Middle frontal gyrus (tissue), 1 donor: ENCODE measurements around the gene CNOT11.

Experiments
- DNase-seq: peaks from one replicate; pipeline ENCODE4 v3.0.0-alpha.2; 2015; ENCODE audit warnings: low spot score; ENCODE audit errors: extremely low spot score

Gene CNOT11

DNA sequence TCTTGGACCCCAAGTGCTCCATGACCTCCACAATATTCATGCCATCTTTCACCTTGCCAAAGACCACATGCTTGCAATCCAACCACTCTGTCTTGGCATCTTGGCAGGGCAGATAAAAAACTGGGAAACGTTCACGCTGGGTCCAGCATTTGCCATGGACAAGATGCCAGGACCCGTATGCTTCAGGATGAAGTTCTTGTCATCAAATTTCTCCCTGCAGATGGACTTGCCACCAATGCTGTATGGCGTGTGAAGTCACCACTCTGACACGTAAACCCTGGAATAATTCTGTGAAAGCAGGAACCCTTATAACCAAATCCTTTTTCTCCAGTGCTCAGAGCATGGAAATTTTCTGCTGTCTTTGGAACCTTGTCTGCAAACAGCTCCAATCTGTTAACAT lies 21.5 kb downstream of the CNOT11 start:
- no peak for DNase-seq

DNA sequence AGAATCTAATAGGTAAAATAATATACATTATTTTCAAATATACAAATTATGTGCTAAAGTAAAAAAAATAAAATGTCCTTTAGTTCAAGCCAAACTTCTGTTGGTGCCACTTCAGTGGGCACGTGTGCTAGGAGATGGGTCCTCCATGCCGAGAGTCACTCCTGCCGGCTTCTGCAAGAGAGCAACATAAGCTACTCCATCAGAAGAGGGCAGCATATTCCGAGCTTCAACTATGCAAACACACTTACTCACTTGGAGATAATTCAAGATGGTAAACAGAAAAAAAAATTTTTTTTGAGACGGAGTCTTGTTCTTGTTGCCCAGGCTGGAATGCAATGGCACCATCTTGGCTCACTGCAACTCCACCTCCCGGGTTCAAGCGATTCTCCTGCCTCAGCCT lies 24.4 kb downstream of the CNOT11 start:
- no peak for DNase-seq

DNA sequence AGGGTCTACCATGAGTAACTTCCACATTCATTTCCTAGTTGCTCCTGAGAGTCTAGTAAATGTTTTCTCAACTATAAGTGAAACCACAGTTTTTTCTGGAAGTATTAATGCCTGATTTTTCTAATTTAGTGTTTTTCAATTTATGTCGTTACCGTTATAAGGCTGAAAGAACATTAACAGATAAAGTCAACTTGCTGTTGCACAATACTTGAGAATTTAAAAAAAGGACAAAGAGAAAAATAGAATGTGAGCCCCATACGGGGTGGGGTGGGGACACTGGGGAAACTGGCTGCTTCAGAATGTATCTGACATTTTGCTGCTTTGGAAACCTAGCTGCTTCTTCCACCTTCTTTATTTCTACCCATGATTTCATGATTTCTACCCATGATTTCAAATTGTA lies 26.2 kb downstream of the CNOT11 start:
- DNase-seq: no peak

DNA sequence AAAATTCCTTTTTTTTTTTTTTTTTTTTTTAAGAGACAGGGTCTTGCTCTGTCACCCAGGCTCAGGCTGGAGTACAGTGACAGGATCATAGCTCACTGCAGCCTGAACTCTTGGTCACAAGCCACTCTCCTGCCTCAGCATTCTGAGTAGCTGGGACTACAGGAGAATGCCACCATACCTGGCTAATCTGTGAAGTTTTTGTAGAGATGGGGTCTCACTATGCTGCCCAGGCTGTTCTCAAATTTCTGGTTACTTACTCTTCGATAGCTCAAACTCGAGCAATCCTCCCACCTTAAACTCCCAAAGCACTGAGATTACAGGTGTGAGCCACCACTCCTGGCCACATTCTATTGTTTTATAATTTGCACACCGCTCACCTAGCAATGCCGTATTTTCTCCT lies 28.8 kb downstream of the CNOT11 start:
- DNase-seq: no peak

DNA sequence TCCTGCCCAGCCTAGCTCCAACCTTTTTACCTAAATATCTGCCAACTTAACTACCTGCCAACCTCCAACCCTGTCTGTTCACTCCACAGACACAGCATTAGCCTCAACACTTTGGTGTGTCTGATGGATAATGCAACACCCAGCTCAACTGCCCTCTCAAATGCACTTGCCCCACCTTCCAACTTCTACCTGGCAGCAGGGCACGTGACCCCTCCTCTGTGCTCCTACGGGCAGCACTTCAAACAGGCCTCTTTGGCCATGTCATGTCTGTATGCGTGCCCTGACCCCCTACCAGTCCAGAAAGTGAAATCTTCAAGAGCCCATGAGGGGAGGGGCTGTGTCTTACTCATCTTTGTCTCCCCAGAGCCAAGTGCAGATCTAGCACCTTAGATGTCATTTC lies 30.3 kb downstream of the CNOT11 start:
- no peak for DNase-seq

DNA sequence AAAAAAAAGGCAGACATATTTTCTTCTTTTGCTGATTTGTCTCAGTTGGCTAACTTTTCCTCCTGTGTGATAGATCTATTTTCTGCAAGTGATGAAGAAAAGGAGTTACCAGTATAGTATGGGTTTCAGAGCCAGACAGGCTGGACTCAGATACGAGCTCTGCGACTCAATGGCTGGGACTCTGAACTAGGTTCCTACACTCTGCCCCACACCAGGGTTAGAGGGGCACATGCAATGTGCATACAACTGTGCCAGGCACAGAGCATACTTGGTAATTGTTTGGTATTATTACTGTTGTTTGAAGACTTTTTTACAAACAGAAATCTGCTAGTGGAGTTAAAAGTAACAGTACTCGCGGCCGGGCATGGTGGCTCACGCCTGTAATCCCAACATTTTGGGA lies 34.0 kb downstream of the CNOT11 start:
- DNase-seq: no peak

DNA sequence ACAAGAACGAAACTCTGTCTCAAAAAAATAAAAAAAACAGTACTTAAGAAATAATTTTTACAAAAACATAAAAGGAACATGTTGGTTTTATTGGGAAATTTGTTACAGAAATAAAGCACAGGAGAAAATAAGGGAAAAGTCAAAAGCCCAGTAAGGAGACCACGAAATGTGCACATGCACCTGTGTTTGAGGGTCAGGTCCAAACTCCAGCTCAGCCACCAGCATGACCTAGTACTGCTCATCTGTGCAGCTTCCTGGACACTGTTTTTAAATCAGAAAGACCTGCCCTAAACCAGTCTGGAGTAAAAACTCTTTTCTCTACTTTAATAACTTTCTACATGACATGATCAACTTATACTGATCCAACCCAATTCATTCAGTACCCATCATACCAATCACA lies 34.6 kb downstream of the CNOT11 start:
- no peak for DNase-seq

DNA sequence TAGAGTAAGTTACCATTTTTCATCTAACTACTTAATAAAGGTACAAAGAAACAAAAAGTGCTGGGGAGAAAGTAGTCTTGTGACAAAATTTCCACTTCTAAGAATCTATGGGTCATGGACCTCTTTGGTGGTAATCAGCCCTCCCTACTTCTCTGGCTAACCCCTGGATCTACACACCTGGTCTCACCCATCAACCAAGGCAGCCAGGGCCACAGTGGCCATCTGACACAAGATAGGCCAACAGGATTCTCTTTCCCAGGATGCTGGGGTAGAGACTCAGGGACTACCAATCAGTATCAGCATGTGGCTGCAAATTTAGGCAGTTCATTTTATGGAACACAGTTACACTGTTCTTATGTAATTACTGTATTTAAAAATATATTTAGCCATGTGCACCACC lies 38.0 kb downstream of the CNOT11 start:
- no peak for DNase-seq

DNA sequence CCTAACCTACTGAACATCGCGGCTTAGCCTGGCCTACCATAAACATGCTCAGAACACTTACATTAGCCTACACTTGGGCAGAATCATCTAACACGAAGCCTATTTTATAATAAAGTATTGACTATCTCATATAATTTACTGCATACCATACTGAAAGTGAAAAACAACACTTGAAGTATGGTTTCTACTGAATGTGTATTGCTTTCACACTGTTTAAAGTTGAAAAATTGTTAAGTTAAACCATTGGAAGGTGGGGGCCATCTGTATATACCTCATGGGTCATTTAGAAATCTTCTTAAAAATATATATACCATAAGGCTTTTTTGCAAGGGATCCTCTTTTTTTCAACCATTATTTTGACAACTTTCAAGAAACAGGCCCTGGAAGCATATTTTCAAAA lies 39.3 kb downstream of the CNOT11 start:
- no peak for DNase-seq

DNA sequence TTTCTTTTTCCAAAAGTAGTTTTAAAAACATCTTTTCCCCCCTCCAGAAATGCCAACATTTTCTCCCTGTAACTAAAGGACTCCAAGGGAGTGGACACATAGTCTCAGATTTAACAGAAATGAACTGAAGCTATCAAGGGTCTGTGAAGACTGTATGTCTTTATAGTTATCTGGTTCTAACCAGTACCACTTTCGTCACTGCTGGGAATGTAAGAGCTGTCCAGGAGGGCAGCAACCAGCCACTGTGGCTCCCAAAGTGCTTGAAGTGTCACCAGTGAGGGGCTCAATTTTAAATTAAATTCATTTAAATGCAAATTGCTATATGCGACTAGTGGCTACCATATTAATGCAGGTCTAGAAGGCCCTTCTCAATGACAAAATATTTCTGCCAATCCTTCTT lies 40.9 kb downstream of the CNOT11 start:
- DNase-seq: no peak

DNA sequence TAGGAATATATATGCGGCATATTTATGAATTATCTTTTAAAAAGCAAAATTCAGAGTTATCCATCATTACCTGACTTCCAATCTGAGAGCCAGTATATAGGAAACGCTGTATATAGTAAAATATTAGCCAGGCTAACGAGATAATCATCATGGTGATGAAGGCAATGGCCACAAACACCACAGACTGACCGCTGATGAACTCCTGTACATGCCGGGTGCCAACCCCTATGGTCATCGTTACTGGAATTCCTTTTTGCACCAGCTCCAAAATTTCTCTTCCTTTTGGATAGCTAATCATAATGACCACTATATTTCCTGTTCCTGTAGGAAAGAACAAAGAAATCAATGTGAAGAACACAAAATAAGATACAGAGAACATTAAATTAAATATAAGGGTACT lies 42.2 kb downstream of the CNOT11 start:
- DNase-seq: no peak

DNA sequence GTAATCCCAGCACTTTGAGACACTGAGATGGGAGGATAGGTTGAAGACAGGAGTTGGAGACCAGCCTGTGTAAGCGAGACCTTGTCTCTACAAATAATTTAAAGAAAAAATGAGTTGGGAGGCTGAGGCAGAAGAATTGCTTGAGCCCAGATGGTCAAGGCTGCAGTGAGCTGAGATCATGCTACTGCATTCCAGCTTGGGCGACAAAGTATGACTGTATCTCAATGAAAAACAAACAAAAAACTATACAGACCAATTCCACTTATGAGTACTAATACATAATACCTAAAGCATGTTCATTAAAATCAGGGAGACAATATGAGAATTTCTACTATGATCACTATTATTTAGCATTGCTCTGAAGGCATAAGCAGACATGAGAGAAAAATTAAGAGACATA lies 43.2 kb downstream of the CNOT11 start:
- DNase-seq: no peak

DNA sequence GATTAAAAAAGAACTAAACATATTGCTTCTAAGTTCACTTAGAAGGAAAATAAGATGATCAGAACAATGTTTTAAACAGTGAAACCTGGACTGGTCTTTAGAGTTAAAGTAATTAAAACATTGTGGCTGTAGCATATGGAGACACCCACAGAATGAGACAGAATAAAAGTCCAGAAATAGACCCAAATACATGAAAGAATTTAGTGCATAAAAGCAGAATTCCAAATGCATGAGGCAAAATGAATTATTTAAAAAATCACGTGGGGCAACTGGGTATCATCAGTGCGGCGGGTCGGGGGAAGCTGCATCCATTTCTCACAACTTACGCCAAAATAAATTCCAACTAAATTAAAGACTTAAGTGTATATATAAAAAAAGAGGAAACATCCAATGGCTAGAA lies 43.7 kb downstream of the CNOT11 start:
- no peak for DNase-seq

DNA sequence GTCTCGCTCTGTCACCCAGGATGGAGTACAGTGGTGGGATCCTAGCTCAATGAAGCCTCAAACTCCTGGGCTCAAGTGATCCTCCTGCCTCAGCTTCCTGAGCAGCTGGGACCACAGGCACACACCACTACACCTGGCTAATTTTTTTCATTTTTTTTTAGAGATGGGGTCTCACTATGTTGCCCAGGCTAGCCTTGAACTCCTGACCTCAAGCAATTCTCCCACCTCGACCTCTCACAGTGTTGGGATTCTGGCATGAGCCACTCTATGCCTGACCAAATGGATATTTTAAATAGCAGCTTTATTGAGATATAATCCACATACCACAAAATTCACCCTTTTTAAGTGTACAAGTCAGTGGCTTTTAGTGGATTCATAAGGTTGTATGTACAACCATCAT lies 44.7 kb downstream of the CNOT11 start:
- DNase-seq: no peak

DNA sequence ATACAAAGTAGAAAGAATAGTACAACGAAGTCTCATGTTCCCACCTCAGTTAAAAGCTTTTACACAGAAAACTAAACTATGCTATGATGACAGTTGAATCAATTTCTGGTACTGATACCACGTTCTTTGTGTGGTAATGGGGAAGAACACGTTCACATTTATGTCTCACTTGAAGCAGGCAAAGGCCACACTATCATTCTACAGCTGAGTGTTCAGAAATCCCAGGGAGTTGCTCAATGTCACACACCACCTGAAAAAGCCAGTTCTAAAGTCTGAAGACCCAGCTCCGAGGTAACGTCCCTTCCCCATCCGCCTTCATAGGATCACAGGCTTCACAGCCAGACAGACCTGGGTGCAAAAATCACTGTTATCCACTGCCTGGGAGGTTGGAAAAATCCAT lies 46.9 kb downstream of the CNOT11 start:
- DNase-seq: no peak

DNA sequence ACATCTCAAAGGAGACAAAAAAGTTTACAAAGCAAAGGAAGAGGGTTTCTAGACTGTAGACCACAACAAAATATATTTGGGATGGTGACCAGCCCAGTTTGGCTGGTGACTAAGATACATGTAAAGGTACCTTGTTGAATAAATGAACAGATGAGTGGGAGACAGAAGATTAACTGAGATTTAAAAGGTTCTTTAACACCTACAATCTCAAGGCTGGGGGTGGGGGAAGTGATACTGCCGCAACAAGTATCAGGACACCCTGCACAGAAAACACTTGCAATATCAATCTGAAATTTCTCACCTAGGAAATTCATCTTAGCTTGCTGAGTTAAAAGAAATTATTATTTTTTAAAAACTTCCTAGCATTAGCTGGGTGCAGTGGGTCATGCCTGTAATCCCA lies 47.5 kb downstream of the CNOT11 start:
- no peak for DNase-seq

DNA sequence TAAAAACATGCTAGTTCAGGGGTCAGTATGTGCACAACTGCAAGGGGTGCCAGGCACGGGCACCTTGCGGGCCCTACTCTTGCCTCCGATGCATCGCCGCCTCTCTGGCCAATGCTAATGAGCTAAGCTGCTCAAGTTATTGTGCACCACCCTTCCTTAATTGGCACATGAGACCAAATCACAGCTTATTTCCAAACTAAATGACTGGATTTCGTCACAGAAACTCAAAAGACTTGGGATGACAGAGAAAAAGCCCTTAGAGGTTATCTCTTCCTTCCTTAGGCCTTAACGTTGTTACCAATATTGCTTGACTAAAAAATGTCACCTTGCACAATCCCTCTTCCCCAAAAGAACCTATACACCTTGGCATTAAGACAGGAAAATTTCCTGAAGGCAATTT lies 48.1 kb downstream of the CNOT11 start:
- DNase-seq: no peak

DNA sequence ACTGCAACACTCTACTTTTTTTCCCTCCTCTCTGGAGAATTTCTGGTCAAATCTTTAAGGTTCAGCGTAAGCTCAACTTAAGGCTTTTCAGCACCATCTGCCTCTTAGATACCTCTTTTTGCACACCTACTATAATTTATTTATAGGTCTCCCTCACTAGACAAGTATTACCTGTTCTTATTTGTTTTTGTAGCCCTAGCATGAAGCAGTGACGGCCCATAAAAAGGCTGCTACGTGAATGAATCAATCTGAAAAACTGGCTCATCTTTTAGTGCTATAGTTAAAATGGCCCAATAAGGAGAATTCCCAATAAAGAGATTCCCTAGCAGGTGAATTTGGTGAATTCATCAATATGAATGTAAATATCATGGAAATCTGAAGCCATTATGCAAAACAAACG lies 49.3 kb downstream of the CNOT11 start:
- no peak for DNase-seq

DNA sequence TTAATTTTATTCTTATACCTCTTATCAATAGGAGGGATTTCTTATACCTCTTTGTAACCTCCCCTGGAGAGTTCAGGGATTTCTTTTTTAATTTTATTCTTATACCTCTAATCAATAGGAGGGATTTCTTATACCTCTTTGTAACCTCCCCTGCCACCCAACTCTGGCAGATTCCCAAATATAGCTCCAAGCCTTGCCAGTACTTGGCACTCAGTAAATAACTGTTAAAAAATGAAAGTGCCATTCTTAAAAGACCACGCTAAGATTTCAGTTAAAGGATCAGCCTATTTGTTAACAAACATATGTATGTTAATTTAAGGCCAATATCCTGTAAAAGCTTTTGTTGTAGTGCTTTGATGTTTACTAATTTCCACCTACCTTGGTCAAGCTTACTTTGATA lies 51.0 kb downstream of the CNOT11 start:
- no peak for DNase-seq

DNA sequence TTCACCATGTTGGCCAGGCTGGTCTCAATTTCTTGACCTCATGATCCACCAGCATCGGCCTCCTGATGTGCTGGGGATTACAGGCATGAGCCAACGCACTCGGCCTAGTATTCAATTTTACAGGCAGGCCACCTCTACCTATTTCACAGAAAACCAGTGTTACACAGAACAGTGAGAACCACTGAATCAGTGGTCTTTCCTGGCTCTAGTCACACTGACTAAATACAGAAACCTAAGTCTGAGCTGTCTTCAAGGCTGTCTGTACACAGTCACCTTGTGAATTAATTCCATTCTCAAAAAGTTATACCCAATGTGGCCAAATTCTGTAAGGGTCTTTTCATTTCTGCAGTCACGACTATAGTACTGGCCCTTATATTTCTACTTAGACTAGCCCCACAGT lies 52.3 kb downstream of the CNOT11 start:
- no peak for DNase-seq

DNA sequence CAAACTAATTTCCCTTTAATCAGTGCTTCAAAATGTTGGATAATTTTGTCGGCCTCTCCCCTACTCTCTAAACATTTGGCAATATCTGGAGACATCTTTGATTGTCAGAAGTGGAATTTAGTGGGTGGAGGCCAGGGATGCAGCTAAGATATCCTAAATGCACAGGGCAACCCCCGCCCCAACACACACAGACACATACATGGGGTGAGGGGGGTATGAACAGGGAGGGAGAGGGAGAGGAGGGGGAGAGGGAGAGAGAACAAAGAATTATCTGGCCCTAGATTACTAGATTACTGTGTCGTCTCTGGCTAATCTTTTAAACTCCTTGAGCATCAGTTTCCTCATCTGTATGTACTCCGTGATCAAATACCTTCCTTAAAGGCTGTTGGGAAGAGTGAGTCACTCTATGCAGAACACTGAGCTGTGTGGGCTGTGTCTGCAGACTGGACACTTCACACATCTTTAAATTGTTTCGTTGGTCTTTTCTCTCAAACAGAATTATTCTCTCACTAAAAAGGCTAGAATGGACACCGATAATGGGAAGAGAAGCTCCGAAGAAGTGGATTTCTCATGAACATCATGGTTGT lies 52.9 kb downstream of the CNOT11 start:
- DNase-seq: peak; percentile 39

DNA sequence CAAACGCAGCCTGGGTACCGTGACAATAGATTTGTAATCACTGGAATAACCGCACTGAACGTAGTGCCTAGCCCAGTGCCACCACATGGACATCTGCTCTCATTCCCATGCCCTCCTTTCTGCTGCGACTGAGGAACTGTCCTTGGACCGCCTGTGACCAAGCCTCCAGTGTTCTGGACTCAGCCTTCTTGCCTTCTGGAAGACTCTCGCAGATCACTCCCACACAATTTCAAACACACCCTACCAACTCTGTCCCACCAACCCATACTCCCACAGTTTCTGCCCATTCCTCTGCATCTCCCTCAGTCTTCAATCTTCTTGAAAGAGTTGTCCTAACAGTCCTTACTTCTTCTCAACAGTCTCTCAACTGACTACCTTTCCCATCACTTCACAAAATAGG lies 53.7 kb downstream of the CNOT11 start:
- DNase-seq: no peak

DNA sequence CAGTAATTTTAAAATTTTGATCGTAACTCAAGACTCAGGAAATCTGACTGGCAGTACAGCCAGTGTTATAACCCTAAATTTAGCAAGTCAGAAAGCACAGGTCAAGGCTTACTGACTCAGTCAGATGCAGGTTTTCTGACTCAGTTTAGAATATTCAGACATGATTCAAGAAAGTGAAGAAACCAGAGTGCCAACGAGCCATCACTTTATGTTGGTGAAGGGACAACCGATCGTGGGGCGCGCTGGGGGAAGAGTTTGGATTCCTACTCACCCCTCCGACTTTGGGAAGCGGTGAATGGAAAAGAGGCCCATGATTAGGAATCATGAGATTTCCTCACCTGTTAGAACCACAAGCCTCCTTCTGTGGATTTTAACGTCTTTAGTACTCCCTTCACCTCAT lies 54.8 kb downstream of the CNOT11 start:
- no peak for DNase-seq

DNA sequence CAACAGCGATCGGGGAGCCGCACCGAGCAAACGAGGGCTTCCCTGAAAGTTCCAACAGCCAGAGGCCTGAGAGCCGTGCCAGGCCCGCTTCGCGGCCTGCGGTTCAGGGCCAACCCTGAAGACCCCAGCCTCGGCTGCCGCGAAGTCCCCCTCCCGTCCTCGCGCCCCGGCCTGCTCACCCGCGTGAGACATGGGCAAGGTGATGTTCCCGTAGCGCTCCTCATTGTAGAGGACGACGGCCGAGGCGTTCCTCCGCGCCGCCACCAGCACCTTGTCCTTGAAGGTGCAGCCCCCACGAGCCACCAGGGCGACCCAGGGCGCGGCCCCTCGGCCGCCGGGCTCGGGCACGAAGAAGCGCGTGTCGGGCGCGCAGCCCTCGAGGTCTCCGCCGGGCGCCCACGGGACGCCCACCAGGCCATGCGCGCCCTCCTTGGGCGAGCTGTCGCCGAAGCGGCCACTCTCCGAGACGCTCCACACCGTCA lies 55.3 kb downstream of the CNOT11 start:
- no peak for DNase-seq
